ENCODE results near the gene MINK1. TPM values are rescaled to one million over a fixed set of nuclear protein-coding genes. Genes with fewer than 3 reads are reported as not detected.
"Not testable (repeated sequence)": the region's sequence is repeated elsewhere in the genome, so short reads cannot be mapped to it uniquely, and the experiment has no call there.

Gene MINK1
- total RNA-seq, 4 donors from 2014 or later, result 29.3 to 48.6 (median 46.4) TPM

DNA sequence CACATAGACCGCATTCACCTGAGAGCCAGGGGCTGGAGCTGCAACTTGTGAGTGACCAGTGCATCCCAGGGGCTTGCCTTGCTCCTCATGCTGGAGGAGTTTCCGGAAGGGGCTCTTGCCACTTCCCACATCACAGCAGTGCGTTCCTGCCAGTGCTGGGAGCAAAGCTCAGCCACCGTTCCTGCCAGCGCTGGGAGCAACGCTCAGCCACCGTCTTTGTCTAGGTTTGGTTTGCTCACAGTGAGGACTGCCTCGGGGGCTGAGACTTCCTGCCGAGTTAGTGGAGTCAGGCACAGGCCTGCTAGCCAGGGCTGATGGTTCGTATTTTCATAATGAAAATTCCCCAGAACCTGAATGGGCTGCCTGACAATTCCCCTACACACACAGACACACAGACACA lies 75.2 kb downstream of the MINK1 start:
- ATAC-seq, result no peak
- Histone ChIP-seq H3K27me3 (peaks cover 12% of the 10 kb centered on the region), H3K27ac (peak overlapping the region in 3 of 4 donors; percentile 14 to 68 (median 44)), H3K36me3 (no peaks in the 10 kb centered on the region), H3K4me3 (no peak overlapping the region), H3K9me3 (no peaks in the 10 kb centered on the region), H3K4me1 (peaks cover 0 to 16% (median 0%) of the 10 kb centered on the region in 3 donors)
- 80 to 88% methylated on average over 1 of the region's 10 CpGs for WGBS, 2 donors (ENCODE audit: low coverage in 1 of 2)
- no peak for TF ChIP-seq EP300 (IDR thresholded peaks at IDR 0.05)
- no peak for TF ChIP-seq POLR2A (IDR thresholded peaks at IDR 0.05)
- no peak for TF ChIP-seq CTCF (IDR thresholded peaks at IDR 0.05)
- TF ChIP-seq POLR2AphosphoS5 (IDR thresholded peaks at IDR 0.05), result no peak

DNA sequence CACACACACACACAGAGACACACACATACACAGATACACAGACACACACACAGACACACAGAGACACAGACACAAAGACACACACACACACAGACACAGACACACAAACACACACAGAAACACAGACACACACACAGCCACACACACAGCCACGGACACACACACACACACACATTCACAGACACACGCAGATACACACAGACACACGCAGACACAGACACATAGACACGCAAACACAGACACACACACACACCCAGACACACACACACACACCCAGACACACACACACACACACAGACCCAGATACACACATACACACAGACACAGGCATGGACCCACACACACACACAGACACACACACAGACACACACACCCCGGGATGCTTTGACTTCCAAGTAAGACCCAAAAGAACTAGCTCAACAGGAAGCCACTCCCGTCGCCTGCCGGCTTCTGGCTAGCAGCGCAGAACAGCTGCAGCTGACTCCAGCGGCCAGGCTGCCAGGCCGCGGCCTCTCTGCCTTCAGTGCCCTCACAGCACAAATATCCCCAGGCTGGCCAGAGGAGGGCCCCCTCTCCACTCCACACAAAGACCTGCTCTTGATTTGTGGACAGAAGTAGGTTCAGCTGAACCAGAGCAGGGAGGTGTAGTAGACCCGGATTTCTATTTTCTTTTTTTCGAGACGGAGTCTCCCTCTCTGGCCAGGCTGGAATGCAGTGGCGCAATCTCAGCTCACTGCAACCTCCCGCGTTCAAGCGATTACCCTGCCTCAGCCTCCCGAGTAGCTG lies 75.8 kb downstream of the MINK1 start:
- Histone ChIP-seq H3K4me1 (peaks cover 0 to 16% (median 0%) of the 10 kb centered on the region in 3 donors), H3K36me3 (no peaks in the 10 kb centered on the region), H3K9me3 (no peaks in the 10 kb centered on the region), H3K27me3 (peaks cover 10% of the 10 kb centered on the region), H3K27ac (peak overlapping the region in 3 of 4 donors; percentile 14 to 68 (median 44)), H3K4me3 (no peak overlapping the region)
- 0 to 17% methylated on average over 1 to 2 of the region's 20 CpGs for WGBS, 2 donors (ENCODE audit: low coverage in 1 of 2)
- peak; percentile 97 for ATAC-seq
- TF ChIP-seq POLR2A (IDR thresholded peaks at IDR 0.05) (no peak), EP300 (IDR thresholded peaks at IDR 0.05) (no peak), CTCF (IDR thresholded peaks at IDR 0.05) (peak; percentile 54 to 94 (median 90))

GRCh38 chr17:4913994-4914393 lies 80.9 kb downstream of the MINK1 start:
- Histone ChIP-seq H3K4me3 (no peak overlapping the region), H3K27ac (no peak overlapping the region), H3K9me3 (no peaks in the 10 kb centered on the region), H3K27me3 (no peaks in the 10 kb centered on the region), H3K36me3 (no peaks in the 10 kb centered on the region), H3K4me1 (peaks cover 0 to 7% (median 0%) of the 10 kb centered on the region in 3 donors)
- WGBS, 2 donors (ENCODE audit: low coverage in 1 of 2), result 70 to 75% methylated on average over 1 of the region's 1 CpG
- ATAC-seq, result no peak
- TF ChIP-seq POLR2AphosphoS5 (IDR thresholded peaks at IDR 0.05) (no peak), POLR2A (IDR thresholded peaks at IDR 0.05) (no peak)

DNA sequence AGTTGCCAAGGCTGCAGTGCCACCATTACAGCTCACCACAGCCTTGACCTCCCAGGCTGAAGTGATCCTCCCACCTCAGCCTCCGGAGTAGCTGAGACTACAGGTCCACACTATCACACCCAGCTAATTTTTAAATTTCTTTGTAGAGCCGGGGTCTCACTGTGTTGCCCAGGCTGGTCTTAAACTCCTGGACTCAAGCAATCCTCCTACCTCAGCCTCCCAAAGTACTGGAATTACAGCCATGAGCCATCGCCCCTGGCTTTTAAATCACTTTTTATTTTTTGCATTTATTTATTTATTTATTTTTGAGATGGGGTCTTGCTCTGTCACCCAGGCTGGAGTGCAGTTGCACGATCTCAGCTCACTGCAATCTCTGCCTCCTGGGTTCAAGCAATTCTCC lies 81.4 kb downstream of the MINK1 start:
- 84 to 86% methylated on average over 3 to 4 of the region's 4 CpGs for WGBS, 2 donors (ENCODE audit: low coverage in 1 of 2)
- not testable (repeated sequence) for H3K4me3 ChIP-seq, H3K27me3 ChIP-seq, H3K27ac ChIP-seq, H3K4me1 ChIP-seq, H3K36me3 ChIP-seq, H3K9me3 ChIP-seq, ATAC-seq

GRCh38 chr17:4919511-4920047 lies 86.4 kb downstream of the MINK1 start:
- Histone ChIP-seq H3K36me3 (no peaks in the 10 kb centered on the region), H3K9me3 (no peaks in the 10 kb centered on the region), H3K27ac (no peak overlapping the region), H3K4me1 (no peaks in the 10 kb centered on the region), H3K27me3 (no peaks in the 10 kb centered on the region), H3K4me3 (no peak overlapping the region)
- 47 to 52% methylated on average over 6 to 8 of the region's 8 CpGs for WGBS, 2 donors (ENCODE audit: low coverage in 1 of 2)
- TF ChIP-seq POLR2AphosphoS5 (IDR thresholded peaks at IDR 0.05), result no peak
- TF ChIP-seq POLR2A (IDR thresholded peaks at IDR 0.05), result no peak
- no peak for TF ChIP-seq CTCF (IDR thresholded peaks at IDR 0.05)
- no peak for TF ChIP-seq EP300 (IDR thresholded peaks at IDR 0.05)
- ATAC-seq, result no peak

All from gastroesophageal sphincter (tissue), 4 donors.